Measurements from ENCODE around the gene CHTOP.

GRCh38 chr1:153679337-153680119 lies 45.7 kb downstream of the CHTOP start:
- TF ChIP-seq CTCF (IDR thresholded peaks at IDR 0.05; ENCODE audit: borderline replicate concordance, extremely low read depth, low read length, poor library complexity, severe bottlenecking) (no peak), EZH2 (IDR thresholded peaks at IDR 0.05; ENCODE audit: borderline replicate concordance, low read depth, low read length, severe bottlenecking) (no peak)

All from DND-41 (cell line).